HepG2 (cell line): ENCODE measurements around the gene CACNG7.

Experiments
- AHR ChIP-seq: IDR thresholded peaks from 2 replicates; pipeline ENCODE4 v1.6.1; 2018; ENCODE audit warnings: missing genetic modification reagents, missing compliant biosample characterization
- ATF3 ChIP-seq: sonication (generic); formaldehyde crosslinking; IDR thresholded peaks from 2 replicates; pipeline ENCODE4 v1.4.0; 2020; ENCODE audit warnings: missing genetic modification reagents
- CTCF ChIP-seq: sonication (generic); formaldehyde crosslinking; IDR thresholded peaks from 2 replicates; pipeline ENCODE4 v1.5.0; 2020; ENCODE audit warnings: mild to moderate bottlenecking, missing genetic modification reagents, moderate library complexity
- KDM1A ChIP-seq: IDR thresholded peaks from 2 replicates; pipeline ENCODE4 v1.6.1; 2016; ENCODE audit warnings: missing compliant biosample characterization
- KLF13 ChIP-seq: sonication (generic); formaldehyde crosslinking; IDR thresholded peaks from 2 replicates; pipeline ENCODE4 v1.4.0; 2020; ENCODE audit warnings: mild to moderate bottlenecking, missing genetic modification reagents
- POLR2A ChIP-seq, 2 experiments: IDR thresholded peaks; 2 replicates each; pipeline ENCODE4 v1.6.1; 2011; ENCODE audit warnings: low read depth in 2 of 2, low read length in 2 of 2, mild to moderate bottlenecking in 1 of 2, moderate library complexity in 1 of 2; ENCODE audit not compliant: insufficient read depth in 1 of 2
- RELA ChIP-seq: sonication (generic); formaldehyde crosslinking; IDR thresholded peaks from 2 replicates; pipeline ENCODE4 v1.4.0; 2020; ENCODE audit warnings: missing genetic modification reagents
- RNF219 ChIP-seq: sonication (generic); formaldehyde crosslinking; IDR thresholded peaks from 2 replicates; pipeline ENCODE4 v1.5.0; 2020; ENCODE audit warnings: mild to moderate bottlenecking, missing genetic modification reagents
- ZBTB1 ChIP-seq: sonication (generic); formaldehyde crosslinking; IDR thresholded peaks from 2 replicates; pipeline ENCODE4 v1.4.0; 2020; ENCODE audit warnings: missing genetic modification reagents, borderline replicate concordance
- ZBTB8A ChIP-seq: sonication (generic); formaldehyde crosslinking; IDR thresholded peaks from 2 replicates; pipeline ENCODE4 v1.4.0; 2020; ENCODE audit warnings: mild to moderate bottlenecking, low read depth, missing genetic modification reagents, borderline replicate concordance
- ZNF263 ChIP-seq: sonication (generic); formaldehyde crosslinking; IDR thresholded peaks from 2 replicates; pipeline ENCODE4 v1.4.0; 2020; ENCODE audit warnings: missing genetic modification reagents
- ZNF567 ChIP-seq: sonication (generic); formaldehyde crosslinking; IDR thresholded peaks from 2 replicates; pipeline ENCODE4 v1.8.1; 2023; ENCODE audit warnings: mild to moderate bottlenecking, missing genetic modification reagents, borderline replicate concordance

- TF ChIP-seq CTCF (CRISPR knock-in tag) (no peak), POLR2A (IDR thresholded peaks at IDR 0.05; ENCODE audit: insufficient read depth in 1 of 2, low read depth in 2 of 2, low read length in 2 of 2) (no peak), KDM1A (CRISPR knock-in tag) (no peak), ZNF567 (CRISPR knock-in tag) (no peak), ZBTB8A (CRISPR knock-in tag) (no peak), RNF219 (CRISPR knock-in tag) (no peak), RELA (no peak), ZNF263 (CRISPR knock-in tag) (no peak), ZBTB1 (CRISPR knock-in tag) (no peak), ATF3 (no peak), KLF13 (CRISPR knock-in tag) (no peak), AHR (CRISPR knock-in tag) (no peak)
These were observed 28.2 kb upstream of the CACNG7 start for GRCh38 chr19:53880711-53881481.
